IMR-90 (cell line): Measurements from ENCODE around the gene BLOC1S4. TPM values are rescaled to one million over a fixed set of nuclear protein-coding genes. Genes with fewer than 3 reads are reported as not detected.

Experiments used
- ATAC-seq: fragments of 200-7000 bp; cut with Tn5 transposase; 2 replicates; pipeline ENCODE4 v1.9.1; 2020; ENCODE audit warnings: low read depth, mild to moderate bottlenecking, moderate library complexity
- BruUV-seq: library from RNA; stranded (reverse); fragments of 400-500 nt; replicated peaks from 2 replicates; lab custom pipeline; 2021; lab: Mats Ljungman, UMichigan
- CTCF ChIA-PET: fragments of 300-600 bp; formaldehyde crosslinking; extraction: SDS; loops from one replicate; lab custom pipeline; 2021; ENCODE audit warnings: antibody characterized with exemption; lab: Yijun Ruan, JAX
- POLR2A ChIA-PET: fragments of 300-600 bp; sonication (Branson Sonifier 250); formaldehyde crosslinking; loops from one replicate; lab custom pipeline; 2022; ENCODE audit warnings: antibody characterized with exemption; ENCODE audit not compliant: unreplicated experiment; lab: Charles Lee
- DNase-seq: peaks from one replicate; pipeline ENCODE4 v3.0.0; 2013
- H2AFZ ChIP-seq: replicated peaks from 2 replicates; pipeline ENCODE3; 2013; ENCODE audit warnings: low read length, mild to moderate bottlenecking; ENCODE audit not compliant: poor library complexity
- H2AK5ac ChIP-seq: 2 replicates; pipeline ENCODE4 v1.6.1; 2013; ENCODE audit warnings: low read depth, low read length, inconsistent platforms
- H2AK9ac ChIP-seq: replicated peaks from 2 replicates; pipeline ENCODE3; 2013; ENCODE audit warnings: mild to moderate bottlenecking, low read depth, low read length, moderate library complexity; ENCODE audit not compliant: poor library complexity
- H2BK120ac ChIP-seq: 2 replicates; pipeline ENCODE4 v1.6.1; 2013; ENCODE audit warnings: low read depth, low read length, inconsistent platforms
- H2BK15ac ChIP-seq: 3 replicates; pipeline ENCODE4 v1.6.1; 2013; ENCODE audit warnings: low read depth, low read length, inconsistent platforms
- H2BK20ac ChIP-seq: 2 replicates; pipeline ENCODE4 v1.6.1; 2013; ENCODE audit warnings: low read depth, mild to moderate bottlenecking, inconsistent platforms, low read length, moderate library complexity
- H2BK5ac ChIP-seq: 2 replicates; pipeline ENCODE4 v1.6.1; 2013; ENCODE audit warnings: mild to moderate bottlenecking, low read depth, low read length, inconsistent platforms; ENCODE audit not compliant: poor library complexity, severe bottlenecking
- H3K14ac ChIP-seq: replicated peaks from 2 replicates; pipeline ENCODE4 v1.6.1; 2013; ENCODE audit warnings: low read depth, low read length, inconsistent platforms
- H3K18ac ChIP-seq: 2 replicates; pipeline ENCODE4 v1.6.1; 2013; ENCODE audit warnings: low read depth, low read length, control low read depth
- H3K23ac ChIP-seq: 2 replicates; pipeline ENCODE4 v1.6.1; 2013; ENCODE audit warnings: low read depth, low read length, inconsistent platforms
- H3K27ac ChIP-seq: 2 replicates; pipeline ENCODE4 v1.5.1; 2013; ENCODE audit warnings: mild to moderate bottlenecking, control low read depth, low read length; ENCODE audit not compliant: insufficient read depth
- H3K27me3 ChIP-seq: 2 replicates; pipeline ENCODE4 v1.6.1; 2013; ENCODE audit warnings: low read length; ENCODE audit not compliant: control insufficient read depth, insufficient read depth
- H3K36me3 ChIP-seq: 2 replicates; pipeline ENCODE4 v1.6.1; 2013; ENCODE audit warnings: low read length, mixed read lengths; ENCODE audit not compliant: control insufficient read depth, insufficient read depth
- H3K4ac ChIP-seq: 2 replicates; pipeline ENCODE4 v1.6.1; 2013; ENCODE audit warnings: low read depth, low read length, inconsistent platforms
- H3K4me1 ChIP-seq: 2 replicates; pipeline ENCODE4 v1.6.1; 2013; ENCODE audit warnings: low read length, mixed read lengths; ENCODE audit not compliant: control insufficient read depth, insufficient read depth
- H3K4me2 ChIP-seq: 2 replicates; pipeline ENCODE4 v1.6.1; 2013; ENCODE audit warnings: low read depth, mild to moderate bottlenecking, control low read depth, low read length, moderate library complexity
- H3K4me3 ChIP-seq: 2 replicates; pipeline ENCODE4 v1.5.1; 2013; ENCODE audit warnings: low read depth, mild to moderate bottlenecking, control low read depth, low read length, moderate library complexity; ENCODE audit not compliant: insufficient read depth
- H3K56ac ChIP-seq: 2 replicates; pipeline ENCODE4 v1.6.1; 2013; ENCODE audit warnings: low read length, inconsistent platforms; ENCODE audit not compliant: insufficient read depth; ENCODE audit errors: extremely low read depth
- H3K79me1 ChIP-seq, 2 experiments: 2 replicates each; pipeline ENCODE4 v1.6.1; 2013; ENCODE audit warnings: low read length in 2 of 2, inconsistent platforms in 1 of 2, low read depth in 1 of 2
- H3K9ac ChIP-seq: 2 replicates; pipeline ENCODE4 v1.6.1; 2013; ENCODE audit warnings: low read depth, low read length, control low read depth
- H3K9me1 ChIP-seq: 2 replicates; pipeline ENCODE4 v1.6.1; 2013; ENCODE audit warnings: low read length, inconsistent platforms; ENCODE audit not compliant: insufficient read depth
- H3K9me3 ChIP-seq: 2 replicates; pipeline ENCODE4 v1.6.1; 2013; ENCODE audit warnings: low read length; ENCODE audit not compliant: control insufficient read depth, insufficient read depth
- H4K20me1 ChIP-seq: 2 replicates; pipeline ENCODE4 v1.6.1; 2013; ENCODE audit warnings: low read length, inconsistent platforms; ENCODE audit not compliant: insufficient read depth
- H4K5ac ChIP-seq: 2 replicates; pipeline ENCODE4 v1.6.1; 2013; ENCODE audit warnings: mild to moderate bottlenecking, low read depth, low read length, control low read depth
- H4K8ac ChIP-seq, 2 experiments: 2 replicates each; pipeline ENCODE4 v1.6.1; 2013; ENCODE audit warnings: low read depth in 2 of 2, low read length in 2 of 2, control low read depth in 1 of 2, inconsistent platforms in 1 of 2
- H4K91ac ChIP-seq: 2 replicates; pipeline ENCODE4 v1.6.1; 2013; ENCODE audit warnings: low read depth, low read length, inconsistent platforms; ENCODE audit not compliant: insufficient read depth
- CEBPB ChIP-seq: IDR thresholded peaks from 2 replicates; pipeline ENCODE4 v1.6.1; 2012; ENCODE audit warnings: low read depth, low read length, improper control_type of control experiment
- USF2 ChIP-seq: fragments of 150-350 bp; IDR thresholded peaks from 2 replicates; pipeline ENCODE4 v1.6.1; 2017; ENCODE audit warnings: mild to moderate bottlenecking, antibody characterized with exemption, low read length, low read depth
- WGBS, 2 experiments: methylation state at CpG; one replicate each; pipeline versions ENCODE4 v1.1.5 to v1.1.7; 2013; ENCODE audit warnings: missing lambda C conversion rate in 2 of 2; ENCODE audit not compliant: insufficient read length in 1 of 2; ENCODE audit errors: extremely low coverage in 2 of 2; 5-methylcytosine and 5-hydroxymethylcytosine counted together
- dilution Hi-C: fragments of 300-500 bp; cut with HindIII; formaldehyde crosslinking; loops from one replicate; pipeline ENCODE4 v1.14.3; 2018; ENCODE audit warnings: low sequenced_read_pairs; ENCODE audit not compliant: unreplicated experiment
- in situ Hi-C: fragments of 300-500 bp; cut with MboI; formaldehyde crosslinking; loops from 3 replicates; pipeline ENCODE4 v1.14.3; 2019; ENCODE audit warnings: low sequenced_read_pairs, inconsistent platforms, mixed read lengths
- intact Hi-C: fragments of 100-400 bp; cut with micrococcal nuclease; formaldehyde crosslinking; loops from 2 replicates; pipeline ENCODE4 v1.10.0; 2022
- polyA plus RNA-seq, 3 experiments: library from polyadenylated mRNA; depleted of rRNA; stranded (reverse); fragments of >200 nt; gene quantifications; 2 replicates each; pipeline ENCODE4 v1.2.3, GENCODE V29; 2012; ENCODE audit warnings: low replicate concordance in 1 of 3
- total RNA-seq: library from RNA; depleted of rRNA; stranded (reverse); fragments of >200 nt; gene quantifications from 2 replicates; pipeline ENCODE4 v1.2.3, GENCODE V29; 2012

The BLOC1S4 gene
- total and polyA plus RNA-seq, 2 of the 4 experiments (the other 2 are of a cell fraction), result 8.8 to 22.1 TPM

GRCh38 chr4:6706173-6706572 lies 9.8 kb upstream of the BLOC1S4 start:
- intact Hi-C loops (no loop called here), dilution Hi-C loops (no loop called here)

More at GRCh38 chr4:6706173-6706572, 9.8 kb upstream of the BLOC1S4 start:
- ChIA-PET CTCF (interaction anchor here (0.6 kb wide), 1 partner anchor 316 kb away, joined by 3 read pairs; no protein-coding TSS in a partner anchor), POLR2A (no interaction called here)
- DNase-seq (no peak), ATAC-seq (no peak)
- Histone ChIP-seq H2BK120ac (no peak overlapping the region), H3K14ac (no peak overlapping the region), H3K27me3 (no peaks in the 10 kb centered on the region), H3K23ac (no peak overlapping the region), H3K36me3 (peaks cover 11% of the 10 kb centered on the region), H3K9me3 (peaks cover 2% of the 10 kb centered on the region; the same call in 1 of the 2 replicates), H2BK5ac (no peak overlapping the region), H3K27ac (no peak overlapping the region), H2AK5ac (no peak overlapping the region), H2AFZ (no peak overlapping the region), H4K20me1 (peaks cover 28% of the 10 kb centered on the region; the same call in 1 of the 2 replicates), H3K79me1 (peaks cover 48 to 72% of the 10 kb centered on the region in 2 experiments), H3K9ac (no peak overlapping the region), H2BK15ac (no peak overlapping the region), H3K18ac (no peak overlapping the region), H3K4me2 (no peak overlapping the region), H4K8ac (no peak overlapping the region), H3K4ac (no peak overlapping the region), H4K5ac (no peak overlapping the region), H4K91ac (no peak overlapping the region), H3K4me1 (peaks cover 7% of the 10 kb centered on the region), H3K9me1 (peaks cover 22% of the 10 kb centered on the region), H3K4me3 (no peak overlapping the region), H2BK20ac (no peak overlapping the region), H2AK9ac (no peak overlapping the region), H3K56ac (no peak overlapping the region)
- BruUV-seq, result no TSS peak
- WGBS, 2 experiments, result no CpG with 5 or more reads among the region's 5 CpGs
- TF ChIP-seq USF2 (no peak), CEBPB (peak; percentile 52)
- in situ Hi-C loops, result no loop called here
